K562 (cell line): Measurements from ENCODE around the gene PLD5. TPM values are rescaled to one million over a fixed set of nuclear protein-coding genes. Genes with fewer than 3 reads are reported as not detected.

Source experiments
- ATAC-seq: fragments of 200-7000 bp; cut with Tn5 transposase; 3 replicates; pipeline ENCODE4 v1.9.1; 2020; ENCODE audit warnings: moderate library complexity
- BruUV-seq: library from RNA; stranded (reverse); fragments of 400-500 nt; replicated peaks from 2 replicates; lab custom pipeline; 2021; lab: Mats Ljungman, UMichigan
- CTCF ChIA-PET: fragments of 300-600 bp; formaldehyde crosslinking; extraction: SDS; loops from one replicate; lab custom pipeline; 2021; ENCODE audit warnings: low intra/inter-chr PET ratio; lab: Yijun Ruan, JAX
- POLR2A ChIA-PET: fragments of 300-600, 350-650 bp; sonication (Branson Sonifier 250); formaldehyde crosslinking; extraction: SDS; loops from one replicate; lab custom pipeline; 2021; ENCODE audit warnings: antibody characterized with exemption, inconsistent platforms; lab: Yijun Ruan, JAX
- DNase-seq, 4 experiments: peaks; one replicate each; pipeline versions ENCODE4 v3.0.0 to v3.0.0-alpha.2; 2011 to 2018; ENCODE audit warnings: low spot score in 3 of 4, mixed read lengths in 3 of 4; ENCODE audit errors: extremely low read depth in 1 of 4
- FAIRE-seq: peaks from 2 replicates; lab custom pipeline; 2011; peaks lifted over from hg19 to GRCh38; lab: Jason Lieb, UNC
- H2AFZ ChIP-seq: 2 replicates; pipeline ENCODE4 v1.6.0; 2011; ENCODE audit warnings: low read depth, low read length, control low read depth, inconsistent platforms
- H3K27ac ChIP-seq: fragments of 200-600 bp; 3 replicates; pipeline ENCODE4 v1.8.0; 2011; ENCODE audit warnings: low read depth, mild to moderate bottlenecking, control low read depth, inconsistent platforms, low read length, moderate library complexity, mixed read lengths; ENCODE audit errors: extremely low read depth
- H3K27me3 ChIP-seq, 2 experiments: fragments of 300-600 bp in 1 of 2; 2 replicates in 1 of 2; 3 replicates in 1 of 2; pipeline versions ENCODE4 v1.6.0 to v1.8.0; 2011; ENCODE audit warnings: inconsistent platforms in 2 of 2, low read length in 2 of 2, mild to moderate bottlenecking in 1 of 2, mixed read lengths in 1 of 2, moderate library complexity in 1 of 2; ENCODE audit not compliant: control insufficient read depth in 2 of 2, insufficient read depth in 2 of 2
- H3K36me3 ChIP-seq: fragments of 300-600 bp; 3 replicates; pipeline ENCODE4 v1.8.0; 2011; ENCODE audit warnings: mild to moderate bottlenecking, low read length, inconsistent platforms; ENCODE audit not compliant: control insufficient read depth, insufficient read depth
- H3K4me1 ChIP-seq, 2 experiments: fragments of 200-600 bp in 1 of 2; replicated peaks in 1 of 2; 2 replicates in 1 of 2; 3 replicates in 1 of 2; pipeline versions ENCODE4 v1.5.1 to v1.8.0; 2011; ENCODE audit warnings: inconsistent platforms in 2 of 2, low read length in 2 of 2, mild to moderate bottlenecking in 1 of 2, mixed read lengths in 1 of 2, moderate library complexity in 1 of 2; ENCODE audit not compliant: control insufficient read depth in 2 of 2, insufficient read depth in 2 of 2
- H3K4me2 ChIP-seq: 2 replicates; pipeline ENCODE4 v1.6.1; 2011; ENCODE audit warnings: low read length, control low read depth, inconsistent platforms, mixed read lengths; ENCODE audit not compliant: insufficient read depth
- H3K4me3 ChIP-seq: fragments of 200-600 bp; sonication (generic), shearing (Covaris generic); 2 replicates; pipeline ENCODE4 v1.5.1; 2016; ENCODE audit warnings: control low read depth, inconsistent platforms
- H3K79me2 ChIP-seq: fragments of 200-600 bp; 3 replicates; pipeline ENCODE4 v1.8.0; 2011; ENCODE audit warnings: low read length, inconsistent platforms; ENCODE audit not compliant: control insufficient read depth, insufficient read depth
- H3K9ac ChIP-seq, 2 experiments: 2 replicates each; pipeline versions ENCODE4 v1.6.0 to v1.6.1; 2011; ENCODE audit warnings: low read depth in 2 of 2, low read length in 2 of 2, control low read depth in 1 of 2, inconsistent platforms in 1 of 2, mild to moderate bottlenecking in 1 of 2, mixed read lengths in 1 of 2; ENCODE audit not compliant: insufficient read depth in 1 of 2
- H3K9me1 ChIP-seq: one replicate; pipeline ENCODE4 v1.6.0; 2011; ENCODE audit warnings: inconsistent platforms, mild to moderate bottlenecking, low read length, moderate library complexity; ENCODE audit not compliant: control insufficient read depth, insufficient read depth
- H3K9me3 ChIP-seq: replicated peaks from 2 replicates; pipeline ENCODE4 v1.5.1; 2011; ENCODE audit warnings: low read depth, low read length, inconsistent platforms; ENCODE audit not compliant: control insufficient read depth, insufficient read depth
- H4K20me1 ChIP-seq: replicated peaks from 2 replicates; pipeline ENCODE4 v1.6.1; 2011; ENCODE audit warnings: low read length, inconsistent platforms, mixed read lengths; ENCODE audit not compliant: control insufficient read depth, insufficient read depth
- CBFA2T3 ChIP-seq: fragments of 450-650 bp; IDR thresholded peaks from 2 replicates; pipeline ENCODE4 v1.6.1; 2017
- CBX3 ChIP-seq, 2 experiments: IDR thresholded peaks; 1 replicate in 1 of 2; 2 replicates in 1 of 2; pipeline ENCODE4 v1.6.1; 2012; ENCODE audit warnings: inconsistent platforms in 2 of 2, low read length in 2 of 2, borderline replicate concordance in 1 of 2, control low read depth in 1 of 2
- CBX8 ChIP-seq: fragments of 200-600 bp; sonication (generic); IDR thresholded peaks from 2 replicates; pipeline ENCODE4 v1.6.1; 2012; ENCODE audit warnings: borderline replicate concordance, mixed run types, low read depth, mild to moderate bottlenecking, moderate library complexity, mixed read lengths, low read length, control low read depth, inconsistent platforms; ENCODE audit not compliant: poor library complexity, severe bottlenecking; ENCODE audit errors: extremely low read depth
- DIDO1 ChIP-seq: fragments of 450-650 bp; IDR thresholded peaks from 2 replicates; pipeline ENCODE4 v1.6.1; 2016; ENCODE audit warnings: low read depth, missing biosample characterization, missing genetic modification characterization
- EWSR1 ChIP-seq: fragments of 450-650 bp; IDR thresholded peaks from 2 replicates; pipeline ENCODE4 v1.6.1; 2018; ENCODE audit warnings: borderline replicate concordance, mild to moderate bottlenecking, low read depth, moderate library complexity; ENCODE audit not compliant: partially characterized antibody
- HDAC8 ChIP-seq: fragments of 450-650 bp; IDR thresholded peaks from 2 replicates; pipeline ENCODE4 v1.6.1; 2016; ENCODE audit warnings: mild to moderate bottlenecking, missing genetic modification characterization, moderate library complexity, missing compliant biosample characterization
- HDGF ChIP-seq: fragments of 450-650 bp; IDR thresholded peaks from 2 replicates; pipeline ENCODE4 v1.6.1; 2016
- HMG20A ChIP-seq: fragments of 450-650 bp; formaldehyde crosslinking; conservative IDR thresholded peaks from 2 replicates; pipeline ENCODE4 v1.4.0; 2020; ENCODE audit warnings: mild to moderate bottlenecking, mixed read lengths
- NFIC ChIP-seq: fragments of 450-650 bp; IDR thresholded peaks from 2 replicates; pipeline ENCODE4 v1.6.1; 2017; ENCODE audit warnings: mild to moderate bottlenecking, inconsistent platforms
- NFIX ChIP-seq: fragments of 250-450 bp; sonication (Bioruptor Pico); IDR thresholded peaks from 2 replicates; pipeline ENCODE4 v1.4.0; 2020; ENCODE audit warnings: low read depth, mild to moderate bottlenecking, moderate library complexity
- SMARCC2 ChIP-seq: fragments of 450-650 bp; IDR thresholded peaks from 2 replicates; pipeline ENCODE4 v1.6.1; 2017; ENCODE audit warnings: antibody characterized with exemption, moderate library complexity, mild to moderate bottlenecking, low read depth
- ZNF140 ChIP-seq: fragments of 250-450 bp; sonication (Bioruptor Pico); IDR thresholded peaks from 2 replicates; pipeline ENCODE4 v1.8.0; 2021; ENCODE audit warnings: moderate library complexity, mild to moderate bottlenecking, inconsistent platforms
- ZNF232 ChIP-seq: sonication (generic); formaldehyde crosslinking; IDR thresholded peaks from 2 replicates; pipeline ENCODE4 v1.8.0; 2022; ENCODE audit warnings: mild to moderate bottlenecking, missing genetic modification reagents
- WGBS: fragments of 100-300 bp; shearing (Covaris generic); methylation state at CpG from one replicate; pipeline ENCODE4 v1.1.6; 2016; ENCODE audit warnings: low coverage, mixed read lengths; ENCODE audit not compliant: insufficient coverage; ENCODE audit errors: missing lambda C conversion rate; 5-methylcytosine and 5-hydroxymethylcytosine counted together
- in situ Hi-C: fragments of 300-500 bp; cut with MboI; formaldehyde crosslinking; loops from 4 replicates; pipeline ENCODE4 v1.15.0; 2018; ENCODE audit warnings: inconsistent platforms, mixed read lengths
- intact Hi-C: fragments of 100-400 bp; cut with micrococcal nuclease; formaldehyde crosslinking; loops from 2 replicates; pipeline ENCODE4 v1.14.2; 2022
- polyA plus RNA-seq, 8 experiments: library from polyadenylated mRNA; depleted of rRNA in 4 of 8; stranded (reverse) in 5 of 8; unstranded in 3 of 8; fragments of >200 nt; fragmentation: Nextera tagmentation in 2 of 8; fragmentation: Illumina TruSeq in 1 of 8; extraction: Ambion mirVana in 2 of 8; extraction: Trizol in 1 of 8; gene quantifications; 2 replicates each; pipeline versions ENCODE4 v1.2.1 to v1.2.3, GENCODE V29; 2011 to 2014; ENCODE audit warnings: inconsistent platforms in 1 of 8, missing spikeins in 1 of 8
- total RNA-seq, 7 experiments: library from RNA; depleted of rRNA in 6 of 7; stranded (reverse); fragments of >200 nt in 6 of 7; fragmentation: Illumina TruSeq in 2 of 7; extraction: Trizol in 2 of 7; gene quantifications; 2 replicates each; pipeline versions ENCODE4 v1.2.1 to v1.2.3, GENCODE V29; 2011 to 2021; ENCODE audit warnings: low replicate concordance in 1 of 7

The PLD5 gene
- total and polyA plus RNA-seq, 9 of the 15 experiments (the other 6 are each of a cell fraction or from before 2014, with no cell fraction given): not detected

DNA sequence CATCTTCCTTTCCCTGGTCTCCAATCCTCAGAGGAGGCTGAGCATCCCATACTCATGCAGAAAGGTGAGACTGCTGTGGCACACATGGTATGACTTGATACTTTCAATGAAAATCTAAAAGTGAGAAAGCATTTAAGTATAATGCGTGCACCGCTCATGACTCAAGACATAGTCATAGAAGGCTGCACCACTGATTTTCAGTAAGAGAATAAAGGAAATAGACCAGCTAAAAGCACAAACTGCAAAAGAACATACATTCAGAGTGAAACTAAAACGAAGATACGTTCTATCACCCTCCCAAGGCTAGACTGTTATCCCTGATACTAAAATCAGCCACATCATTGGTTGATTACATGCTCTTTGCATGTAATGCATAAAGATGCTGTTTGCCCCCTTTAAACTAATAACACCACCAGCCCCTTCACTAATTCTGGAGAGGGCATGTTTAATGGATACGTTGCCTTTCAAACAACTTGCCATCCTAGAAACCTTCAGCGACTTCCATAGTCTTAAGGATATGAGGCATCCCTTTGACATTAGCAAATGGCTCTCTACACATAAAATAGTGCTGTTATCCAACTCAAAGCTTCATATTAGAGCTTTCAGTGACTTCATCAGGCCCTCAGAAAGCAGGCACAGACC is 2.1 kb downstream of the PLD5 start:
- Histone ChIP-seq H4K20me1 (no peaks in the 10 kb centered on the region), H3K9ac (no peak overlapping the region), H3K4me2 (no peak overlapping the region), H3K9me3 (no peaks in the 10 kb centered on the region), H2AFZ (no peak overlapping the region), H3K79me2 (no peaks in the 10 kb centered on the region), H3K4me1 (peaks cover 0 to 12% of the 10 kb centered on the region in 2 experiments; a peak in 1 of 5 replicates), H3K27me3 (peaks cover 3 to 4% of the 10 kb centered on the region in 2 experiments; a peak in 1 of 5 replicates), H3K9me1 (no peaks in the 10 kb centered on the region), H3K36me3 (no peaks in the 10 kb centered on the region), H3K4me3 (no peak overlapping the region), H3K27ac (no peak overlapping the region)
- intact Hi-C loops: no loop called here
- in situ Hi-C loops: no loop called here
- no peak for ATAC-seq
- POLR2A ChIA-PET: no interaction called here
- CTCF ChIA-PET: no interaction called here
- no peak for DNase-seq
- TF ChIP-seq ZNF140: no peak
- no peak for TF ChIP-seq CBFA2T3
- TF ChIP-seq ZNF232: no peak
- TF ChIP-seq HDGF: no peak
- no peak for TF ChIP-seq CBX3 (IDR thresholded peaks at IDR 0.05; ENCODE audit: borderline replicate concordance in 1 of 2, low read length in 2 of 2)
- no peak for TF ChIP-seq EWSR1
- TF ChIP-seq NFIX (CRISPR knock-in tag): no peak
- TF ChIP-seq SMARCC2: no peak
- no peak for TF ChIP-seq CBX8
- TF ChIP-seq HMG20A (CRISPR knock-in tag): no peak
- no peak for TF ChIP-seq HDAC8 (tag)
- no peak for TF ChIP-seq DIDO1 (tag)
- no peak for TF ChIP-seq NFIC
- BruUV-seq: no TSS peak
- WGBS: 0% methylated on average over 6 of the region's 6 CpGs
- no peak for FAIRE-seq
